Neuron (in vitro differentiated cells): Measurements from ENCODE around the gene FKBP10.
A peak's percentile ranks its signal among the peaks of the same experiment; 100 is the strongest.
"Not testable (repeated sequence)": the region's sequence is repeated elsewhere in the genome, so short reads cannot be mapped to it uniquely, and the experiment has no call there.

Source experiments
- H2AFZ ChIP-seq: one replicate; pipeline ENCODE4 v1.6.1; 2013; ENCODE audit warnings: low read depth, mild to moderate bottlenecking, inconsistent platforms, low read length, moderate library complexity
- H3K27me3 ChIP-seq: one replicate; pipeline ENCODE4 v1.6.1; 2013; ENCODE audit warnings: low read length; ENCODE audit not compliant: insufficient read depth
- H3K36me3 ChIP-seq: one replicate; pipeline ENCODE4 v1.6.1; 2013; ENCODE audit warnings: low read length; ENCODE audit not compliant: insufficient read depth
- H3K4me1 ChIP-seq: one replicate; pipeline ENCODE4 v1.6.1; 2013; ENCODE audit warnings: low read length; ENCODE audit not compliant: insufficient read depth
- H3K4me3 ChIP-seq: 2 replicates; pipeline ENCODE4 v1.5.1; 2013; ENCODE audit warnings: mild to moderate bottlenecking, low read length, moderate library complexity
- H3K9me3 ChIP-seq: one replicate; pipeline ENCODE4 v1.6.1; 2013; ENCODE audit warnings: low read length

Gene FKBP10

GRCh38 chr17:41822216-41823140 lies 9.7 kb downstream of the FKBP10 start:
- H3K4me3 ChIP-seq: no peak overlapping the region
- no peak overlapping the region for H2AFZ ChIP-seq
- H3K27me3 ChIP-seq: no peaks in the 10 kb centered on the region
- H3K36me3 ChIP-seq: peaks cover 45% of the 10 kb centered on the region
- no peaks in the 10 kb centered on the region for H3K9me3 ChIP-seq
- H3K4me1 ChIP-seq: peaks cover 8% of the 10 kb centered on the region

GRCh38 chr17:41823141-41823524 lies 10.3 kb downstream of the FKBP10 start:
- Histone ChIP-seq H3K4me1 (peaks cover 8% of the 10 kb centered on the region), H3K9me3 (no peaks in the 10 kb centered on the region), H3K27me3 (no peaks in the 10 kb centered on the region), H3K4me3 (no peak overlapping the region), H2AFZ (no peak overlapping the region), H3K36me3 (peaks cover 48% of the 10 kb centered on the region)

DNA sequence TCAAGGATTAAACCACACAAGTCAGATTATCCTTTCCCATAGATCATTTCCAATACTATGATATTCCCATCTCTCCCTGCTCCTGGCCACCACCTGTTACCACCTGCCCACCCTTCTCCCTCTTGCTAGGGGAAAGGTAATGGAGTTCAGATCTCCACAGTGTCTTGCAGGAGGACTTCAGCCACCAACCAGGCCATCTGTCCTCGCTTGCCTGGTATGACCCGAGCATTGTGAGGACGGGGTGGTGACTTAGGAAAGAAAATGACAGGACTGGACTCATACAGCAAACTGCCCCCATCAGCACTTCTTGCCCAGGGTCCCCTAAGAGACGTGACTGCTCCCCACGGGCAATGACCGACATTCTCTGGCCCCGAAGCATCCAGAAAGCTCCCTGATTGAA lies 10.8 kb downstream of the FKBP10 start:
- Histone ChIP-seq H3K27me3 (no peaks in the 10 kb centered on the region), H3K9me3 (no peaks in the 10 kb centered on the region), H3K4me1 (peaks cover 8% of the 10 kb centered on the region), H3K36me3 (peaks cover 47% of the 10 kb centered on the region), H3K4me3 (no peak overlapping the region), H2AFZ (no peak overlapping the region)

DNA sequence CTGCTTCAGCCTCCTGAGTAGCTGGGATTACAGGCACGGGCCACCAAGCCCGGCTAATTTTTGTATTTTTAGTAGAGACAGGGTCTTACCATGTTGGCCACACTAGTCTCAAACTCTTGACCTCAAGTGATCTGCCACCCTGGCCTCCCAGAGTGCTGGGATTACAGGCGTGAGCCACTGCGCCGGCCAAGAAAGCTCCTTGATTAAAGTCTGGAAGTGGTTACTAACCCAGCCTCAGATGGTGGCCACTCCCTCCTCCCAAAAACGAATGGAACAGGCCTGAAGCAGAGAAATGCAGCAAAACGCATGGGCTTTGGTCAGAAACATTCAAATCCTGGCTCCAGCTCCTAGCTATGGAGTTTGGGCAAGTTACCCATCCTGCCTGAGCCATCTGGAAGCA lies 11.3 kb downstream of the FKBP10 start:
- peaks cover 52% of the 10 kb centered on the region for H3K36me3 ChIP-seq
- H3K4me1 ChIP-seq: peaks cover 8% of the 10 kb centered on the region
- no peaks in the 10 kb centered on the region for H3K27me3 ChIP-seq
- no peaks in the 10 kb centered on the region for H3K9me3 ChIP-seq
- no peak overlapping the region for H2AFZ ChIP-seq
- no peak overlapping the region for H3K4me3 ChIP-seq

GRCh38 chr17:41825175-41825845 lies 12.5 kb downstream of the FKBP10 start:
- peaks cover 8% of the 10 kb centered on the region for H3K4me1 ChIP-seq
- no peak overlapping the region for H2AFZ ChIP-seq
- H3K9me3 ChIP-seq: no peaks in the 10 kb centered on the region
- no peak overlapping the region for H3K4me3 ChIP-seq
- no peaks in the 10 kb centered on the region for H3K27me3 ChIP-seq
- peaks cover 50% of the 10 kb centered on the region for H3K36me3 ChIP-seq

DNA sequence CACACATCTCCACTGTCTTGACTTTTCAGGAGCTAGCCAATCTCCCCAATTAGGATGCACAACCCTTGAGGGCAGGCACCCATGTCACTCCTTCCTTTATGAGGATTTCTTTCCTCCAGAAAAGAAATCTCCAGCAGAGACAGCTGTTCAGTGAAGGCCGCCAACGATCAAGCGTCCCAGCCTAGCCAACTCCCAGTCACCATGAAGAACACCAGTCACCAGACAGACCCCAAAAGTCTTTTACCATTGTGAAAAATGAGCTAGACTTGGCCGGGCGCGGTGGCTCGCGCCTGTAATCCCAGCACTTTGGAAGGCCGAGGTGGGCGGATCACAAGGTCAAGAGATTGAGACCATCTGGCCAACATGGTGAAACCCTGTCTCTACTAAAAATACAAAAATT lies 17.2 kb downstream of the FKBP10 start:
- peaks cover 69% of the 10 kb centered on the region for H3K36me3 ChIP-seq
- not testable (repeated sequence) for H3K9me3 ChIP-seq, H3K4me3 ChIP-seq, H3K27me3 ChIP-seq, H2AFZ ChIP-seq, H3K4me1 ChIP-seq

DNA sequence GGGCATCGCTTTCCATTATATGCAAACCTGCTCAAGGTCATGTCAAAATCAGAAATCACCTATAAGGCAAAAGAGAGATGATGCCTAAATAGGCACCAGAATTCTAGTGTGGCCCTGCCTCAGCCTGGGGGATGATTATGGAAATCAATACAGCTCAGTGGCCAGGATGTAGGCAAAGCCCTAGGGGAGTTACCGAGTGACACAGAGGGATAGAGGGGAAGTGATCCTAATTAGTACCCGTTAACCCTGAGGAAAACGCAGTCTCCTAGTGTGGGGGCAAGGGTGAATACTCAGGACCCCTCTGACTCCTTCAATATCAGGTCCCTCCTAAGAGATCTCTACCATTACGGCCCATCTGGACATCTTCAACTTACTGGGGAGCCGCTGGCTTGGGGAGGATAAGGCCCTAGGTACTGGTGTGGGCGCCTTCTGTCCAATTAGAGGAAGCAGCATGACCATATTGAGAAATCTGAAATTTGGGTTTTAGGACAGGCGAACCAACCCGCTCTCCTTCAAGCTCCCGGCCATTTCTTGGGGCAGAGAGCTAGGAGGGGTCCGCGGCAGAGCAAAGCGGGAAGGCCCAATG lies 22.5 kb downstream of the FKBP10 start:
- H3K4me3 ChIP-seq: peak overlapping the region; percentile 81
- H3K9me3 ChIP-seq: no peaks in the 10 kb centered on the region
- peaks cover 31% of the 10 kb centered on the region for H3K36me3 ChIP-seq
- peaks cover 8% of the 10 kb centered on the region for H3K4me1 ChIP-seq
- H3K27me3 ChIP-seq: no peaks in the 10 kb centered on the region
- H2AFZ ChIP-seq: peak overlapping the region; percentile 70

GRCh38 chr17:41835800-41836549 lies 23.2 kb downstream of the FKBP10 start, which contains the start of gene NT5C3B:
NT5C3B (minus strand) TSS chr17:41836232; CDS start chr17:41836193, 39 bp downstream.
- H3K4me1 ChIP-seq: peaks cover 8% of the 10 kb centered on the region
- H2AFZ ChIP-seq: peak within 1 kb of the TSS; percentile 70
- H3K27me3 ChIP-seq: no peaks in the 10 kb centered on the region
- peak within 1 kb of the TSS; percentile 81 for H3K4me3 ChIP-seq
- H3K9me3 ChIP-seq: no peaks in the 10 kb centered on the region
- H3K36me3 ChIP-seq: peaks cover 25% of the 10 kb centered on the region

DNA sequence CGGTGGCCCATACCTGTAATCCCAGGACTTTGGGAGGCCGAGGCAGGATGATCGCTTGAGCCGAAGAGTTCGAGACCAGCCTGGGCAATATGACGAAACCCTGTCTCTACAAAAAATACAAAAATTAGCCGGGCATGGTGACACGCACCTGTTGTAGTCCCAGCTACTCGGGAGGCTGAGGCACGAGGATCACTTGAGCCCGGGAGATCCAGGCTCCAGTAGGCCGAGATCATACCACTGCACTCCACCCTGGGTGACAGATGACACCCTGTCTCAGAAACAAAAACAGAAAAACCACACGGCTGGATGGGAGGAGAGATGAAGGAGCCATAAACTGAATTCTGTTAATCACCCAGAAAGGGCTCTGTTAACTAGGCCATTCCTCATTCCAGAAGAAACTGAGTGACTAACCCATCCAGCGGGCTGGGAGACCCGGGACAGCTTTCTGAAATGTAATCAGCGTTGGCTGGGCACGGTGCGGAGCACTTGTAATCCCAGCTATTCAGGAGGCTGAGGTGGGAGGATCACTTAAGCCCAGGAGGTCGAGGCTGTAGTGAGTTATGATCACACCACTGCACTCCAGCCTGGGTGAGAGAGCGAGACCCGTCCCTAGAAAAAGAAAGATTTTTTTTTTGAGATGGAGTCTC lies 23.9 kb downstream of the FKBP10 start:
- peak overlapping the region; percentile 81 for H3K4me3 ChIP-seq
- H3K9me3 ChIP-seq: no peaks in the 10 kb centered on the region

GRCh38 chr17:41837761-41838538 lies 25.1 kb downstream of the FKBP10 start, which contains the start of gene KLHL10:
KLHL10 (plus strand) TSS chr17:41837825; CDS start chr17:41837933, 108 bp downstream.
- Histone ChIP-seq H3K36me3 (peaks cover 6% of the 10 kb centered on the region), H3K9me3 (no peaks in the 10 kb centered on the region), H2AFZ (peak within 1 kb of the TSS; percentile 39), H3K27me3 (no peaks in the 10 kb centered on the region), H3K4me3 (peak within 1 kb of the TSS; percentile 81), H3K4me1 (peaks cover 8% of the 10 kb centered on the region)

More for the DNA sequence above, 23.9 kb downstream of the FKBP10 start:
- Histone ChIP-seq H3K4me1 (peaks cover 8% of the 10 kb centered on the region), H2AFZ (peak overlapping the region; percentile 39), H3K36me3 (peaks cover 18% of the 10 kb centered on the region), H3K27me3 (no peaks in the 10 kb centered on the region)

DNA sequence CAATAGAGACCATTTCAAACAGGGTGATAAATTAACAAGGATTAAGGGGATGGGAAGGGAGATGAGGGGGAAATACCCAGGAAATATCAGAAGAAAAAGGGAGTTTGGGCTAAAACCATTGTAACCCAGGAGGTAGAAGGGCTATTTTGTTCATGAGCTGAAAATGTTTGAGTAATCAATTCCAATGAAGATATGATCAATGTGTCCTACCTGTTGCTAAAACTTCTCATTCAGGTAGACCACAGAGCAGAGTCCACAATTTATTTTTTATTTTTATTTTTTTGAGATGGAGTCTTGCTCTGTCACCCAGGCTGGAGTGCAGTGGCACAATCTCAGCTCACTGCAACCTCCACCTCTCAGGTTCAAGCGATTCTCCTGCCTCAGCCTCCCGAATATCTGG lies 26.6 kb downstream of the FKBP10 start:
- H3K4me1 ChIP-seq, H3K4me3 ChIP-seq, H3K9me3 ChIP-seq, H3K36me3 ChIP-seq, H2AFZ ChIP-seq, H3K27me3 ChIP-seq: not testable (repeated sequence)

- not testable (repeated sequence) for H3K27me3 ChIP-seq, H3K9me3 ChIP-seq, H2AFZ ChIP-seq, H3K36me3 ChIP-seq, H3K4me3 ChIP-seq, H3K4me1 ChIP-seq
These were observed 28.0 kb downstream of the FKBP10 start for GRCh38 chr17:41840781-41841180.
